GM12875 (cell line): ENCODE measurements around the gene HOXD9.
A peak's percentile ranks its signal among the peaks of the same experiment; 100 is the strongest.

ENCODE experiments used
- H3K4me3 ChIP-seq: one replicate; pipeline ENCODE4 v1.5.1; 2011; ENCODE audit warnings: low read depth, low read length, control low read depth
- TF ChIP-seq, protein P1 (sequence below): IDR thresholded peaks from 2 replicates; pipeline ENCODE4 v1.5.1; 2011; ENCODE audit warnings: low read depth, mild to moderate bottlenecking, control low read depth, inconsistent platforms, low read length, moderate library complexity, borderline replicate concordance; ENCODE audit not compliant: insufficient read depth

HOXD9 gene

DNA sequence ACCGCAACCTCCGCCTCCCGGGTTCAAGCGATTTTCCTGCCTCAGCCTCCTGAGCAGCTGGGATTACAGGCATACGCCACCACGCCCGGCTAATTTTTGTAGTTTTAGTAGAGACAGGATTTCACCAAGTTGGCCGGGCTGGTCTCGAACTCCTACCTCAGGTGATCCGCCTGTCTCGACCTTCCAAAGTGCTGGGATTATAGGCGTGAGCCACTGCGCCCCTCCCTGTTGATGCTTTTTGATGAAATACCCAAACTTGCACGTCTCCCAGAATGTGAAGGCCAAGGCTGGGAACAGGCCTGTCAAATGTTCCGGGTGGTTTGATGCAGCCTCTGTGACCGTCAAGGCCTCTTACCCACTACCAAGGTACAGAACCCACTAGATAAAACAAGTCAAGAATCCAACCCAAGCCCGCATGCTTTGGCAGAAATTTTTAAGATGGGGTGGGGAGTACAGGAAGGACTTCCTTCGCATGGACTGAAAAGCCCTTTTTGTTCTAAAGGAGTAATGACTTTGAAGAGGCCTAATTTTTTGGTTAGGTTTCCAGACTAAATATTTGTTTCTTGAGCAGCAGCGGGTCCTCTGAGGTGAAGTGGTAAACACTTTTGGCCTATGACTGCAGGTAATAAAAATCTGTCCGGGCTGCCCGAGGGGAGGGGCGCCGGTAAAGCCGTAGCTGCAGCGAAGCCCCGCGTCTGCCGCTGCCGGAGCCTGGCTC, 35.0 kb upstream of the HOXD9 start:
- no peak overlapping the region for H3K4me3 ChIP-seq
- TF ChIP-seq, protein P1, sequence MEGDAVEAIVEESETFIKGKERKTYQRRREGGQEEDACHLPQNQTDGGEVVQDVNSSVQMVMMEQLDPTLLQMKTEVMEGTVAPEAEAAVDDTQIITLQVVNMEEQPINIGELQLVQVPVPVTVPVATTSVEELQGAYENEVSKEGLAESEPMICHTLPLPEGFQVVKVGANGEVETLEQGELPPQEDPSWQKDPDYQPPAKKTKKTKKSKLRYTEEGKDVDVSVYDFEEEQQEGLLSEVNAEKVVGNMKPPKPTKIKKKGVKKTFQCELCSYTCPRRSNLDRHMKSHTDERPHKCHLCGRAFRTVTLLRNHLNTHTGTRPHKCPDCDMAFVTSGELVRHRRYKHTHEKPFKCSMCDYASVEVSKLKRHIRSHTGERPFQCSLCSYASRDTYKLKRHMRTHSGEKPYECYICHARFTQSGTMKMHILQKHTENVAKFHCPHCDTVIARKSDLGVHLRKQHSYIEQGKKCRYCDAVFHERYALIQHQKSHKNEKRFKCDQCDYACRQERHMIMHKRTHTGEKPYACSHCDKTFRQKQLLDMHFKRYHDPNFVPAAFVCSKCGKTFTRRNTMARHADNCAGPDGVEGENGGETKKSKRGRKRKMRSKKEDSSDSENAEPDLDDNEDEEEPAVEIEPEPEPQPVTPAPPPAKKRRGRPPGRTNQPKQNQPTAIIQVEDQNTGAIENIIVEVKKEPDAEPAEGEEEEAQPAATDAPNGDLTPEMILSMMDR = no peak

- TF ChIP-seq, protein P1 = peak; percentile 88
- H3K4me3 ChIP-seq = no peak overlapping the region
Observed at GRCh38 chr2:176088048-176088936, 34.2 kb upstream of the HOXD9 start.

DNA sequence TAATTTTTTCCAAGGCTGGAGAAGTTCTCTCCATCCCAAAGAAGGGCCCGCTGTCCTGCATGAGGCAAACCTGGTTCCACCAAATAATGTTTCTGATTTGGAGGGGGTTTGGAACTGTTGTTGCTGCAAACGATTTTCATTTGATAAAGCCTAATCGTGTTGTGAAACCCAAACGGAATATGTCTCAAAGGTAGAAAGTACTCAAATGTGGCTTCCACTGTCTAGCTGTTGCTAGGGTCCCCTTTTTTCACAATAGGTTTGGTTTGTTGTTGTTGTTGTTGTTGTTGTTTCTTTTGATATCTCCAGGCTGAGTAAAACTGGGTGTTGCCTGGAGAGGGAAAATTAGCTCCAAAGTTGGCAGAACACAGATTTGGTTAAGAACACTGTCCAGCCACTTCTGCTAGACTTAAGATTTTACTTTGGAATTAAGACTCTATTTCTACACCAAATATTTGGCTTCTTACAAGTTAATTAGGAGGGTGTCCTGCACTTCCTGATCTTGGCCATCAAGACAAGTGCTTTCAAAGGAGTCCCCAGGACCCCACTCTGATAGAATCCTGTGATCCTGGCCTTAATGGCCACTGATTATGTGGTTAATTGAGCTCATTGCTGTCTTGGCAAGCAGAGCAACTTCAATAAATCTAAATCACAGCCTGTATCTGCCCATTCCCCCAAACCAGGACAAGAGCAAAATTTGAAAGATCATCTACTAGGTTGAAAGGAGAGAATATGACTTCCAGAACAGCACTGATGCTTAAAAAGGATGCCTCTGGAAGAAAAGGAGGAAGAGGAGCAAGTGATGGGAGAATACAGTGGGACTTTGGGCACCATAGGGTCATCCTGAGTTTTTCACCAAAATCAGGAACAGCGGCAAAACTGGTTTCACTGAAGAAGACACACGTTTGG, 33.3 kb upstream of the HOXD9 start:
- TF ChIP-seq, protein P1 = no peak

DNA sequence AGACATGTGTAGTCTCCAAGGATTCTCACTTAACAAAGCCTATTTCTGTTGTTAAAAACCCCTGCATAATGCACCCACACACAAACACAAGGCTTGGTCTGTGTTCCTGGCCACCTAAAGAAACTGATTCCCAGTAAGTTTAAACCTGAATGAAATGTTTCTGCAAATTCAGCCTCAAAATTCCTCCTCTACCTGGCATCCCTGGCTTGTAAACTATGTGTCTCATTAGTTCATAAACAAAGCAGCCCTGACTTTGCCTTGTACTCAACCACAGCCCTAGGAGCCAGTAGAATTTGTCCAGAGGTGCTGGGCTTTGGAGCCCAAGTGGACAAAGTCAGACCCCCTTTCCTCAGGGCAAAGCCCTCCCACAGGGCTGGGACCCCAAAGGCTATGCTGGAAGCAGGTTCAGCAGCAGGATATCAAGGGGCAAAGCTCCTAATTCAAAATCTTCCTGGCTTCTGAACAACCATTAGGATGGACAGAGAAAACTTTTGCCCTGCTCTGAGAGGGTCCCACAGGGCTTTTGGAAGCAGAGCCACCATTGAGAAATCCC, 32.6 kb upstream of the HOXD9 start:
- H3K4me3 ChIP-seq = no peak overlapping the region
- TF ChIP-seq, protein P1 = no peak

More for the DNA sequence above, 33.3 kb upstream of the HOXD9 start:
- H3K4me3 ChIP-seq = no peak overlapping the region

- no peak overlapping the region for H3K4me3 ChIP-seq
- TF ChIP-seq, protein P1 = no peak
Observed at GRCh38 chr2:176090862-176091261, 31.7 kb upstream of the HOXD9 start.
